Motor neuron (in vitro differentiated cells): Measurements from ENCODE around the gene SGK2. TPM values are rescaled to one million over a fixed set of nuclear protein-coding genes. Genes with fewer than 3 reads are reported as not detected.

Source experiments
- ATAC-seq, 8 experiments: fragments of 200-7000 bp; cut with Tn5 transposase; replicated peaks in 6 of 8; 2 replicates each; pipeline ENCODE4 v1.8.0; 2021; ENCODE audit warnings: mild to moderate bottlenecking in 8 of 8, moderate library complexity in 8 of 8
- H3K27ac ChIP-seq, 2 donors: fragments of 250-450 bp; sonication (Bioruptor Pico); 2 replicates each; pipeline ENCODE4 v1.9.0; 2021; ENCODE audit warnings: antibody characterized with exemption in 2 of 2, mild to moderate bottlenecking in 2 of 2, moderate library complexity in 1 of 2
- H3K4me1 ChIP-seq, 2 donors: fragments of 250-450 bp; sonication (Bioruptor Pico); replicated peaks in 1 of 2; 2 replicates each; pipeline ENCODE4 v1.6.1; 2021; ENCODE audit warnings: antibody characterized with exemption in 2 of 2, mild to moderate bottlenecking in 2 of 2, moderate library complexity in 1 of 2
- H3K4me3 ChIP-seq, 5 donors: fragments of 250-450 bp; sonication (Bioruptor Pico); 2 replicates each; pipeline ENCODE4 v1.9.0; 2021; ENCODE audit warnings: antibody characterized with exemption in 5 of 5, mild to moderate bottlenecking in 5 of 5, moderate library complexity in 4 of 5
- WGBS, 10 experiments: fragments of 450-650 bp; shearing (Covaris generic); methylation state at CpG; one replicate each; pipeline ENCODE4 v1.0.0; 2022; 5-methylcytosine and 5-hydroxymethylcytosine counted together
- in situ Hi-C, 9 experiments: fragments of 400-800 bp; cut with MboI; loops; one replicate each; pipeline ENCODE4 v1.15.0; 2021; ENCODE audit warnings: low sequenced_read_pairs in 9 of 9, low pct_unique_long_range_greater_than_20kb in 2 of 9; ENCODE audit not compliant: unreplicated experiment in 9 of 9
- total RNA-seq, 8 experiments: library from RNA; unstranded; fragments of 300-600 nt; gene quantifications; 2 replicates each; pipeline versions ENCODE4 v1.2.3 to v1.2.4, GENCODE V29; 2022

The SGK2 gene
- total RNA-seq, 8 experiments from 2014 or later = 0.33 to 2.1 (median 0.98) TPM; not detected in 1

GRCh38 chr20:43529457-43530153 lies 29.2 kb upstream of the SGK2 start:
- ATAC-seq = no peak
- no peak overlapping the region for H3K27ac ChIP-seq
- in situ Hi-C loops = loop anchor here in 4 of 9 experiments (25.0 kb wide), 1 partner anchor 558 kb away; no protein-coding TSS in a partner anchor
- 60 to 100% (median 83%) methylated on average over 1 to 2 of the region's 3 CpGs; no CpG with 5 or more reads in 4 of the 10 experiments for WGBS, 10 experiments
- no peak overlapping the region for H3K4me3 ChIP-seq
- no peaks in the 10 kb centered on the region for H3K4me1 ChIP-seq

- 17 to 100% (median 80%) methylated on average over 1 to 6 of the region's 14 CpGs; no CpG with 5 or more reads in 1 of the 10 experiments for WGBS, 10 experiments
- Histone ChIP-seq H3K27ac (no peak overlapping the region), H3K4me3 (no peak overlapping the region), H3K4me1 (no peaks in the 10 kb centered on the region)
- in situ Hi-C loops = loop anchor here in 4 of 9 experiments (25.0 kb wide), 1 partner anchor 557 kb away; no protein-coding TSS in a partner anchor
- ATAC-seq = peak in 3 of 8 experiments; percentile 18 to 74 (median 53)
These were observed 28.3 kb upstream of the SGK2 start for GRCh38 chr20:43530321-43531090.

- H3K4me3 ChIP-seq = no peak overlapping the region
- ATAC-seq = no peak
- in situ Hi-C loops = loop anchor here in 4 of 9 experiments (25.0 kb wide), 1 partner anchor 556 kb away; no protein-coding TSS in a partner anchor
- H3K4me1 ChIP-seq = no peaks in the 10 kb centered on the region
- no peak overlapping the region for H3K27ac ChIP-seq
These were observed 27.8 kb upstream of the SGK2 start for GRCh38 chr20:43531091-43531443.

GRCh38 chr20:43532416-43533055 lies 26.3 kb upstream of the SGK2 start:
- Histone ChIP-seq H3K4me3 (no peak overlapping the region), H3K4me1 (no peaks in the 10 kb centered on the region), H3K27ac (no peak overlapping the region)
- in situ Hi-C loops = loop anchor here in 4 of 9 experiments (25.0 kb wide), 1 partner anchor 555 kb away; no protein-coding TSS in a partner anchor
- ATAC-seq = no peak
- 66 to 100% (median 92%) methylated on average over 2 to 7 of the region's 9 CpGs; no CpG with 5 or more reads in 4 of the 10 experiments for WGBS, 10 experiments

GRCh38 chr20:43533060-43533459 lies 25.8 kb upstream of the SGK2 start:
- no peak overlapping the region for H3K4me3 ChIP-seq
- no peak for ATAC-seq
- no peaks in the 10 kb centered on the region for H3K4me1 ChIP-seq
- no peak overlapping the region for H3K27ac ChIP-seq
- in situ Hi-C loops = loop anchor here in 4 of 9 experiments (25.0 kb wide), 1 partner anchor 554 kb away; no protein-coding TSS in a partner anchor

GRCh38 chr20:43534016-43534415 lies 24.8 kb upstream of the SGK2 start:
- in situ Hi-C loops = loop anchor here in 4 of 9 experiments (25.0 kb wide), 1 partner anchor 553 kb away; no protein-coding TSS in a partner anchor
- Histone ChIP-seq H3K27ac (no peak overlapping the region), H3K4me3 (no peak overlapping the region), H3K4me1 (no peaks in the 10 kb centered on the region)
- ATAC-seq = no peak
- 90 to 96% methylated on average over 2 to 4 of the region's 7 CpGs; no CpG with 5 or more reads in 8 of the 10 experiments for WGBS, 10 experiments

GRCh38 chr20:43534791-43535350 lies 24.0 kb upstream of the SGK2 start:
- no peak for ATAC-seq
- Histone ChIP-seq H3K4me1 (no peaks in the 10 kb centered on the region), H3K4me3 (no peak overlapping the region), H3K27ac (no peak overlapping the region)
- 40 to 92% (median 76%) methylated on average over 1 to 2 of the region's 8 CpGs; no CpG with 5 or more reads in 4 of the 10 experiments for WGBS, 10 experiments
- in situ Hi-C loops = loop anchor here in 4 of 9 experiments (25.0 kb wide), 1 partner anchor 552 kb away; no protein-coding TSS in a partner anchor

- 29 to 72% (median 40%) methylated on average over 1 to 2 of the region's 7 CpGs; no CpG with 5 or more reads in 7 of the 10 experiments for WGBS, 10 experiments
- no peaks in the 10 kb centered on the region for H3K4me1 ChIP-seq
- H3K4me3 ChIP-seq = no peak overlapping the region
- no peak for ATAC-seq
- H3K27ac ChIP-seq = no peak overlapping the region
- in situ Hi-C loops = loop anchor here in 4 of 9 experiments (25.0 kb wide), 1 partner anchor 552 kb away; no protein-coding TSS in a partner anchor
These were observed 23.3 kb upstream of the SGK2 start for GRCh38 chr20:43535370-43536004.

- WGBS, 10 experiments = 69 to 90% (median 88%) methylated on average over 3 to 7 of the region's 19 CpGs; no CpG with 5 or more reads in 6 of the 10 experiments
- in situ Hi-C loops = loop anchor here in 4 of 9 experiments (25.0 kb wide), 1 partner anchor 551 kb away; no protein-coding TSS in a partner anchor
These were observed 22.6 kb upstream of the SGK2 start for GRCh38 chr20:43536041-43536816.

GRCh38 chr20:43536817-43537440 lies 21.9 kb upstream of the SGK2 start:
- H3K4me1 ChIP-seq = no peaks in the 10 kb centered on the region
- H3K27ac ChIP-seq = no peak overlapping the region
- WGBS, 10 experiments = 13 to 80% (median 52%) methylated on average over 1 to 2 of the region's 2 CpGs; no CpG with 5 or more reads in 4 of the 10 experiments
- in situ Hi-C loops = loop anchor here in 4 of 9 experiments (25.0 kb wide), 1 partner anchor 550 kb away; no protein-coding TSS in a partner anchor
- ATAC-seq = no peak
- H3K4me3 ChIP-seq = no peak overlapping the region

More at GRCh38 chr20:43536041-43536816, 22.6 kb upstream of the SGK2 start:
- ATAC-seq = no peak
- no peak overlapping the region for H3K4me3 ChIP-seq
- no peak overlapping the region for H3K27ac ChIP-seq
- H3K4me1 ChIP-seq = no peaks in the 10 kb centered on the region
